ENCODE data around the gene APOBEC3F.
"Not testable (repeated sequence)": the region's sequence is repeated elsewhere in the genome, so short reads cannot be mapped to it uniquely, and the experiment has no call there.

Gene APOBEC3F

GRCh38 chr22:39027717-39028116, 12.9 kb upstream of the APOBEC3F start:
- DNase-seq (ENCODE audit: low read depth in 2 of 2): no peak

GRCh38 chr22:39028281-39028680, 12.4 kb upstream of the APOBEC3F start:
- no peak for DNase-seq (ENCODE audit: low read depth in 2 of 2)

- DNase-seq (ENCODE audit: low read depth in 2 of 2): no peak
Measured at GRCh38 chr22:39029227-39029626, 11.4 kb upstream of the APOBEC3F start.

- DNase-seq (ENCODE audit: low read depth in 2 of 2): no peak
Measured at GRCh38 chr22:39030705-39031104, 10.0 kb upstream of the APOBEC3F start.

GRCh38 chr22:39031434-39032295, 9.0 kb upstream of the APOBEC3F start:
- DNase-seq (ENCODE audit: low read depth in 2 of 2): not testable (repeated sequence)

GRCh38 chr22:39037071-39037470, 3.6 kb upstream of the APOBEC3F start:
- not testable (repeated sequence) for DNase-seq (ENCODE audit: low read depth in 2 of 2)

- no peak for DNase-seq (ENCODE audit: low read depth in 2 of 2)
Measured at GRCh38 chr22:39039306-39040126, 1.1 kb upstream of the APOBEC3F start.

- DNase-seq (ENCODE audit: low read depth in 2 of 2): not testable (repeated sequence)
Measured at GRCh38 chr22:39040155-39040537, 518 bp upstream of the APOBEC3F start.

GRCh38 chr22:39041908-39042307, 1.2 kb downstream of the APOBEC3F start:
- DNase-seq (ENCODE audit: low read depth in 2 of 2): no peak

GRCh38 chr22:39043063-39043462, 2.4 kb downstream of the APOBEC3F start:
- not testable (repeated sequence) for DNase-seq (ENCODE audit: low read depth in 2 of 2)

- DNase-seq (ENCODE audit: low read depth in 2 of 2): not testable (repeated sequence)
Measured at GRCh38 chr22:39045136-39045535, 4.5 kb downstream of the APOBEC3F start.

GRCh38 chr22:39049486-39049885, 8.8 kb downstream of the APOBEC3F start:
- DNase-seq (ENCODE audit: low read depth in 2 of 2): not testable (repeated sequence)

GRCh38 chr22:39051844-39052495, 11.3 kb downstream of the APOBEC3F start:
- DNase-seq (ENCODE audit: low read depth in 2 of 2): not testable (repeated sequence)

- DNase-seq (ENCODE audit: low read depth in 2 of 2): no peak
Measured at GRCh38 chr22:39055658-39056057, 15.0 kb downstream of the APOBEC3F start.

- not testable (repeated sequence) for DNase-seq (ENCODE audit: low read depth in 2 of 2)
Measured at GRCh38 chr22:39061290-39061689, 20.6 kb downstream of the APOBEC3F start.

GRCh38 chr22:39061951-39062350, 21.3 kb downstream of the APOBEC3F start:
- DNase-seq (ENCODE audit: low read depth in 2 of 2): not testable (repeated sequence)

- not testable (repeated sequence) for DNase-seq (ENCODE audit: low read depth in 2 of 2)
Measured at GRCh38 chr22:39063904-39064303, 23.2 kb downstream of the APOBEC3F start.

- DNase-seq (ENCODE audit: low read depth in 2 of 2): not testable (repeated sequence)
Measured at GRCh38 chr22:39066442-39067276, 26.0 kb downstream of the APOBEC3F start.

GRCh38 chr22:39068033-39068785, 27.5 kb downstream of the APOBEC3F start:
- no peak for DNase-seq (ENCODE audit: low read depth in 2 of 2)

GRCh38 chr22:39070186-39070585, 29.5 kb downstream of the APOBEC3F start:
- no peak for DNase-seq (ENCODE audit: low read depth in 2 of 2)
